HG03280 (cell line): Measurements from ENCODE around the gene TRAPPC8.
A peak's percentile ranks its signal among the peaks of the same experiment; 100 is the strongest.
"Not testable (repeated sequence)": the region's sequence is repeated elsewhere in the genome, so short reads cannot be mapped to it uniquely, and the experiment has no call there.

Experiments used
- ATAC-seq: cut with Tn5 transposase; IDR thresholded peaks from one replicate; pipeline ENCODE4 v1.9.1; 2021; ENCODE audit warnings: mild to moderate bottlenecking, moderate library complexity; ENCODE audit not compliant: unreplicated experiment

TRAPPC8 gene

GRCh38 chr18:31809049-31809448, 133.9 kb downstream of the TRAPPC8 start:
- not testable (repeated sequence) for ATAC-seq

GRCh38 chr18:31801078-31801477, 141.8 kb downstream of the TRAPPC8 start:
- ATAC-seq = no peak

GRCh38 chr18:31799257-31799656, 143.7 kb downstream of the TRAPPC8 start:
- not testable (repeated sequence) for ATAC-seq

DNA sequence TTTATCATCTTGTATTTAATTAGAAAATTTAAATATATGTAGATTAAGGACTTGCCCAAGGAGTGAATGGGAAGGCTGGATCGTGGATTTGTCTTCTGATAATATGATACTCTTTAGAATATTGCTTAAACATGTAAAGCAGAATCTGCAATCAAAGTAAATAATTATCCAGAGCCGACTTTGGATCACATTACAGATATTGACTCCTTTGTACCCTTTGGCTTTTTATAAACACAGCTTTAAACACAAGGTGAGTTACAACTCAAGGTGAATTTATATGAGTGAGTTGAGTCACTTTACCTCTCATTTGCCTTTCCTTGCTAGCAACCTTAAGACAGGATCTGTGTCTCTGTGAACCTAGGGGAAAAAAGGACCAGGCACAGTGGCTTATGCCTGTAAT, 144.5 kb downstream of the TRAPPC8 start:
- ATAC-seq = no peak

DNA sequence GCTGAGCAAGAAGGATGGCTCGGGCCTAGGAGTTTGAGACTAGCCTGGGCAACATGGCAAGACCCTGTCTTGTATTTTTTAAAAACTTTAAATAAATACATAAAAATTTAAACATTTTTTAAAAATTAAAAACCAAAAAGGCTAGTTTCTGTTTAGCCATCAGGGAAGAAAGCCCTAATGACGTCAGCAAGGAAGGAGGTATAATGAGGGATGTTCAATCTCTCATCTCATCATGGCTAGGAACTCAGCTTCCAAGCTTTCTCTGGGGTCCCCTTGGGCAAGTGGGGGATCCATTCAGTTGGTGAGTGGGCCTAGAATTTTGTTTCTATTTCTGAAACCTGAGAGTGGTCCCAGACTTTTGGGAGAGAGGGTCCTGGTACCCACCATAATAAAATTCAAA, 147.2 kb downstream of the TRAPPC8 start:
- ATAC-seq = no peak

- ATAC-seq = no peak
These were observed 149.4 kb downstream of the TRAPPC8 start for GRCh38 chr18:31793531-31793930.

DNA sequence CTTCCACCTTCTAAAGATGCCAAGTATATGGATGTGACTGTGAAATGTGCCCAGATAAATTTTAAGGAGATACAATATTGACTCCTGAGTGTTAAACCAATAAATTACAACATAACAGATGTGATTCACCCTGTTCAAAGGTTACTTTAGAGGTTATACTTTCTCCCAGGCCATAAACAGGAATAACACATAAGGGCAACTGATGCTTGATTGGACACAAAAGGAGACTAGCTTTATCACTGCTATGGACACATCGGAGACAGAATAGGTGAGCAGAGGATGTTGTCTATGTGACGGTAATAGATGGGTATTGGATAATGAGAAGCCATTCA, 150.4 kb downstream of the TRAPPC8 start:
- no peak for ATAC-seq

DNA sequence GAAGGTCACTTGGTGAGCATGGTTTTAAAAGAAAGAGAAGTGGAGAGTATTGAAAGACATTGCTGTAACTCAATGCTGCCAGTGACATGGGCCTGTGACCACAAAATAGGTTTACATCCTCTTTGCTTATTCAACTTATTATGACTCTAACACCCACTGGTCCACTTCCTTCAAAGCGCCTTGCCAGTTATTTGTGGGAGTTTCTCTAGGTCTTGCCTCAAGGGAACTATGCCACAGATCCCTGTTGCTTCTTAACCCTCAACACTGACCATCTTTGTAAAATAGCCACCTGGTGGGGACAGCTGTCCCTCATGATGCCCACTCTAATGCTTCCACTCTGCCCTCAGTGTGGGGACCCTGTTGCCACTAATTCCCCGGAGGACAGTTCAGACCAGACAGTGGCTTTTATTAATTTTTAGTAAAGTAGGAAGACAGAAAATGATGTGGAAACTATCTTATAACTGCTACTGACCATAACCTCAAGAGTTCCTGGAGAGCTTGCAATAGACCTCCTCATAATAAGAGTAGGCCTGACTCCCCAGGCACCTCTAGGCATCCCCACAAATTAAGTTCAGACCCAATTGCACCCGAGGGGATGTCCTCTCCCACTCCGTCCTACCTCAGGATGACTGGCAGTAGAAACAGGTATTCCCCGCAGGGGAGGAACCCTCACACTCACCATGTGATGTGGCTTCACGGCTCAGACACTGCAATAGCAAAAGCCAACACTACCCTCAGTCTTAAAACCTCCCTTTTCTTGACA, 150.9 kb downstream of the TRAPPC8 start:
- ATAC-seq = peak; percentile 92

- no peak for ATAC-seq
These were observed 153.5 kb downstream of the TRAPPC8 start for GRCh38 chr18:31789409-31789808.

GRCh38 chr18:31783059-31783458, 159.9 kb downstream of the TRAPPC8 start:
- no peak for ATAC-seq
